Activated CD4-positive, alpha-beta T cell treated with anti-CD3 and anti-CD28 coated beads, Interleukin-2, Interleukin-4, amounts not matched to agents 100 ng/mL and 50 ng/mL, durations not matched to agents 16 hours and 8 hours (primary cell): ENCODE data around the gene NUP210.

Source experiments
- DNase-seq: peaks from one replicate; pipeline ENCODE4 v3.0.0-alpha.2; 2020; ENCODE audit warnings: low spot score

NUP210 gene

GRCh38 chr3:13274551-13275332 is 145.4 kb downstream of the NUP210 start:
- no peak for DNase-seq

DNA sequence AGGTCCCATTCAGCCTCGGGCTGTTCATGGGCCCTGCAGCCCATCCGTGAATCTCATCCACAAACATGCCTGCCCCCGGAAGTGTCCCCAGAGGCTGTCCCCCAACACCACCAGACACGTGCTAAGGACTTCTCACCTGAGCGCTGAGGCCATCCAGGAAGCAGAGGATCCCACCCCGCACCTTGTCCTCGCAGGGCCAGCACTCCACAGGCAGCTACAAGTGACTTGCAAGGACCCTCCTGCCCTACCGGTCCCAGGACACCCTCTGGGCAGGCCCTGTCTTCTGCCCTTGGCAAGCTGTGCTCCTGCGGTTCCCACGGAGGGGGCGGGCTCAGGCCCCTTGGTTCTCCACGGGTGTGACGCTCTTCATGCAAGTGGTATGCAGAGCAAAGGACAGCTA is 146.0 kb downstream of the NUP210 start:
- DNase-seq, result no peak

DNA sequence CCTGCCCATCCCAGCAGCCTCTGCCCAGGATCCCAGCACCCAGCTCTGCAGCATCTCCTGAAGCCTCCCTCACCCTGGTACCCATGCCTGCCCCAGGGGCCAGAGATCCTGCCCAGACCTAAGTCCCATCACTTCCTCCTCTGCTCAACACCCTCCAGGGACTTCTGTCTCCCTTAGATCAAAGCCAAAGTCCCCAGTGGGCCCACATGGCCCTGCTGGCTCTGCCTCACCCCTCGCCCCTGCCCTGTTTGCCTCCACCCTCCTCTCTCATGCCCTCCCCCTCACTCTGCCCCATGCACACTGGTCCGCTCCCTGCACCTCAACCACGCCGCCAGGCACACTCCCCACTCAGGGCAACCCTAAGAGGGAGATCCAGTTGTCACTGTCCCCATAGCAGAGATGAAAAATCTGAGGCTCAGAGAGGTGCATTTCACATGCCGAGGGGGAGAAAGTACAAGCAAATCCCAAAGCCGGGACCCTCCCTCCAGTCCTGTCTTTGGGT is 146.5 kb downstream of the NUP210 start:
- DNase-seq, result no peak

GRCh38 chr3:13272831-13273603 is 147.1 kb downstream of the NUP210 start:
- DNase-seq, result no peak

DNA sequence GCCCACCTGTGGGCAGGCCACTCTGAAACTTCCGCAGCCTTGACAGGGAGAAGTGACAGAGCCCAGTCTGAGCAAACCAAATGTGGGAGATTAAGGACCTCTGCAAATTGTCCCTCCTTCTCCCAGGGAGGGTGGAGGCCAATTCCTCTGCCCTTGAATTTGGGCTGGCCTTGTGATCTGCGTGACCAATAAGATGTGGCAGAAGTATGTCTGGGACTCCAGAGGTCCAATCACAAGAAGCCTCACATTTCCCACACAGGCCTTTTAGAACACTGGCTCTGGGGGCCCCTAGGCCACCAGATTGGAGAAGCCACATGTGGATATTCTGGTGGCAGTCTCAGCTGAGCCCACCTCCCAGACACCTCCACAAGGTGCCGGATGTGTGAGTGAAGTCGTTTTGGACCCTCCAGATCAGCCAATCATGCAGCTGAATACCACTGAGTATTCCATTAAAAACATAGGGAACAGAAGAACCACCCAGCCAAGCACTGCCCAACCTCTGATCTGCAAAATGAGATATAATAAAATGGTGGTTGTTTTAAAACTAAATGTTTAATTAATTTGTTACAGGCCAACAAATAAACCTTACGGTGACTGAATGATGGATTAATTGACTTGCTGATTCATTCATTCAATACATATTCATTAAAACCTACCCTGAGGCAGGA is 150.3 kb downstream of the NUP210 start:
- DNase-seq, result no peak

GRCh38 chr3:13268961-13269441 is 151.1 kb downstream of the NUP210 start:
- no peak for DNase-seq

- DNase-seq, result no peak
Observed at GRCh38 chr3:13268120-13268519, 152.0 kb downstream of the NUP210 start.

DNA sequence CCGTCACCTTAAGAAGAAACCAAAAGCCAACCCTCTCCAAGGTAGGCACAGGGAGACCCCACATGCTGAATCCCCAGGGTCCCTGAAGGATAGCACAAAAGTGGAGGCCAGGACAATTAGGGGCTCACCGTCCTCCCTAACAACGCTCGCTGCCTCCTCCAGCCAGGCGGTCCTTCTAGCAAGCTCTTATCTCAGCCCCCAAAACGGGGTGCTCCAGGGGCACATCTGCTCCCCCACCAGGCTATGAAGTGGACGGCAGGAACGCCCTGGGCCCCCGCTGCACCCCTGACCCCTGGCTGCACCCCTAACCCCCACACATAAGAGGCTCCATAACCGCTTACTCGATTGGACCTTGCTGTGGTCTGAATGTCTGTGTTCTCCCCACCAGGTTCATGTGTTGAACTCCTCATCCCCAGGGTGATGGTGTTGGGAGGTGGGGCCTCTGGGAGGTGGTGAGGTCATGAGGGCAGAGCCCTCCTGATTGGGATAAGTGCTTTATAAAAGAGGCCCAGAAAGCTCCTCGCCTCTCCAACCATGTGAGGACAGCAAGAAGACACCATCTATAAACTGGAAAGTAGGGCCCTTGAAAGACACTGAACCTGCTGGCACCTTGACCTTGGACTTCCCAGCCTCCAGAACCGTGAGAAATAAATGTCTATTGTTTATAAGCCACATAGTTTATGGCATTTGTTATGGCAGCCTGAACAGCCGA is 153.3 kb downstream of the NUP210 start:
- DNase-seq, result no peak
